ENCODE results near the gene SNTG2.

The SNTG2 gene

GRCh38 chr2:926896-927295 lies 23.8 kb upstream of the SNTG2 start:
- DNase-seq: no peak

- DNase-seq: no peak
Measured at GRCh38 chr2:929011-929735, 21.5 kb upstream of the SNTG2 start.

- no peak for DNase-seq
Measured at GRCh38 chr2:929925-930324, 20.7 kb upstream of the SNTG2 start.

- DNase-seq: no peak
Measured at GRCh38 chr2:930935-931334, 19.7 kb upstream of the SNTG2 start.

- no peak for DNase-seq
Measured at GRCh38 chr2:932320-933115, 18.1 kb upstream of the SNTG2 start.

GRCh38 chr2:933734-934295 lies 16.8 kb upstream of the SNTG2 start:
- no peak for DNase-seq

- no peak for DNase-seq
Measured at GRCh38 chr2:937530-937929, 13.1 kb upstream of the SNTG2 start.

- no peak for DNase-seq
Measured at GRCh38 chr2:938181-939005, 12.3 kb upstream of the SNTG2 start.

GRCh38 chr2:939936-940601 lies 10.6 kb upstream of the SNTG2 start:
- DNase-seq: no peak

- DNase-seq: no peak
Measured at GRCh38 chr2:941871-942270, 8.8 kb upstream of the SNTG2 start.

- DNase-seq: no peak
Measured at GRCh38 chr2:942775-943460, 7.7 kb upstream of the SNTG2 start.

- no peak for DNase-seq
Measured at GRCh38 chr2:943461-943797, 7.2 kb upstream of the SNTG2 start.

GRCh38 chr2:943821-944220 lies 6.8 kb upstream of the SNTG2 start:
- no peak for DNase-seq

- no peak for DNase-seq
Measured at GRCh38 chr2:944693-945092, 6.0 kb upstream of the SNTG2 start.

GRCh38 chr2:945104-945503 lies 5.5 kb upstream of the SNTG2 start:
- DNase-seq: no peak

GRCh38 chr2:946073-946948 lies 4.3 kb upstream of the SNTG2 start:
- DNase-seq: peak in 1 of 5 donors; percentile 2

- no peak for DNase-seq
Measured at GRCh38 chr2:949384-950079, 1.1 kb upstream of the SNTG2 start.

- no peak for DNase-seq
Measured at GRCh38 chr2:951224-952006, 766 bp downstream of the SNTG2 start.

GRCh38 chr2:953408-953807 lies 2.8 kb downstream of the SNTG2 start:
- DNase-seq: no peak

All from T-helper 1 cell (primary cell).